Activated CD4-positive, alpha-beta T cell treated with anti-CD3 and anti-CD28 coated beads, Interleukin-2, amount 50 U/mL, for 48 hours (primary cell): Measurements from ENCODE around the gene PPM1L.
"Not testable (repeated sequence)": the region's sequence is repeated elsewhere in the genome, so short reads cannot be mapped to it uniquely, and the experiment has no call there.

Source experiments
- DNase-seq, 2 experiments: peaks; one replicate each; pipeline ENCODE4 v3.0.0-alpha.2; 2020

The PPM1L gene

GRCh38 chr3:160992712-160993111 lies 236.7 kb downstream of the PPM1L start:
- no peak for DNase-seq

- DNase-seq, result no peak
Observed at GRCh38 chr3:160996811-160997210, 240.8 kb downstream of the PPM1L start.

- DNase-seq, result no peak
Observed at GRCh38 chr3:160998581-160998980, 242.6 kb downstream of the PPM1L start.

GRCh38 chr3:160999274-160999673 lies 243.2 kb downstream of the PPM1L start:
- no peak for DNase-seq

GRCh38 chr3:161008086-161008485 lies 252.1 kb downstream of the PPM1L start:
- DNase-seq, result no peak

- not testable (repeated sequence) for DNase-seq
Observed at GRCh38 chr3:161010151-161010550, 254.1 kb downstream of the PPM1L start.

GRCh38 chr3:161014843-161015749 lies 259.1 kb downstream of the PPM1L start:
- no peak for DNase-seq

- DNase-seq, result no peak
Observed at GRCh38 chr3:161016417-161017313, 260.6 kb downstream of the PPM1L start.

GRCh38 chr3:161017971-161018370 lies 261.9 kb downstream of the PPM1L start:
- DNase-seq, result no peak

GRCh38 chr3:161020256-161020655 lies 264.2 kb downstream of the PPM1L start:
- DNase-seq, result no peak

GRCh38 chr3:161025911-161026310 lies 269.9 kb downstream of the PPM1L start:
- DNase-seq, result no peak

GRCh38 chr3:161026612-161027510 lies 270.8 kb downstream of the PPM1L start:
- no peak for DNase-seq

GRCh38 chr3:161028555-161029153 lies 272.6 kb downstream of the PPM1L start:
- DNase-seq, result no peak

GRCh38 chr3:161031134-161031533 lies 275.1 kb downstream of the PPM1L start:
- DNase-seq, result no peak

GRCh38 chr3:161034913-161035550 lies 279.0 kb downstream of the PPM1L start:
- peak in 1 of 2 experiments; percentile 11 for DNase-seq

- no peak for DNase-seq
Observed at GRCh38 chr3:161035711-161036110, 279.7 kb downstream of the PPM1L start.

GRCh38 chr3:161038725-161039124 lies 282.7 kb downstream of the PPM1L start:
- DNase-seq, result no peak

GRCh38 chr3:161042023-161042501 lies 286.0 kb downstream of the PPM1L start:
- no peak for DNase-seq

GRCh38 chr3:161043336-161044035 lies 287.5 kb downstream of the PPM1L start:
- DNase-seq, result no peak

- DNase-seq, result no peak
Observed at GRCh38 chr3:161049683-161050248, 293.7 kb downstream of the PPM1L start.
